Omental fat pad (tissue), 4 donors: Measurements from ENCODE around the gene DACH1. TPM values are rescaled to one million over a fixed set of nuclear protein-coding genes. Genes with fewer than 3 reads are reported as not detected.

Experiments
- ATAC-seq: fragments of 150-250 bp; one replicate; pipeline ENCODE4 v1.9.1; 2016; ENCODE audit warnings: mild to moderate bottlenecking, moderate library complexity; ENCODE audit not compliant: low FRiP score
- DNase-seq: peaks from one replicate; pipeline ENCODE4 v3.0.0-alpha.2; 2019; ENCODE audit warnings: low spot score
- total RNA-seq, 4 donors: library from RNA; depleted of rRNA; stranded (reverse); fragments of >200 nt; gene quantifications; one replicate each; pipeline ENCODE4 v1.1.0, GENCODE V29; 2016
- TF ChIP-seq, protein P1 (sequence below), 3 donors: fragments of 450-650 bp; IDR thresholded peaks; one replicate each; pipeline ENCODE4 v1.5.1; 2016 to 2017; ENCODE audit warnings: antibody characterized with exemption in 3 of 3, mild to moderate bottlenecking in 3 of 3, moderate library complexity in 2 of 3

Gene DACH1
- total RNA-seq, 4 donors from 2014 or later, result 1.1 to 10.4 (median 2.8) TPM

GRCh38 chr13:71624653-71625600 is 242.1 kb downstream of the DACH1 start:
- TF ChIP-seq, protein P1, sequence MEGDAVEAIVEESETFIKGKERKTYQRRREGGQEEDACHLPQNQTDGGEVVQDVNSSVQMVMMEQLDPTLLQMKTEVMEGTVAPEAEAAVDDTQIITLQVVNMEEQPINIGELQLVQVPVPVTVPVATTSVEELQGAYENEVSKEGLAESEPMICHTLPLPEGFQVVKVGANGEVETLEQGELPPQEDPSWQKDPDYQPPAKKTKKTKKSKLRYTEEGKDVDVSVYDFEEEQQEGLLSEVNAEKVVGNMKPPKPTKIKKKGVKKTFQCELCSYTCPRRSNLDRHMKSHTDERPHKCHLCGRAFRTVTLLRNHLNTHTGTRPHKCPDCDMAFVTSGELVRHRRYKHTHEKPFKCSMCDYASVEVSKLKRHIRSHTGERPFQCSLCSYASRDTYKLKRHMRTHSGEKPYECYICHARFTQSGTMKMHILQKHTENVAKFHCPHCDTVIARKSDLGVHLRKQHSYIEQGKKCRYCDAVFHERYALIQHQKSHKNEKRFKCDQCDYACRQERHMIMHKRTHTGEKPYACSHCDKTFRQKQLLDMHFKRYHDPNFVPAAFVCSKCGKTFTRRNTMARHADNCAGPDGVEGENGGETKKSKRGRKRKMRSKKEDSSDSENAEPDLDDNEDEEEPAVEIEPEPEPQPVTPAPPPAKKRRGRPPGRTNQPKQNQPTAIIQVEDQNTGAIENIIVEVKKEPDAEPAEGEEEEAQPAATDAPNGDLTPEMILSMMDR (IDR thresholded peaks at IDR 0.05), result no peak
- no peak for DNase-seq
- ATAC-seq, result no peak

GRCh38 chr13:71621174-71622124 is 245.6 kb downstream of the DACH1 start:
- ATAC-seq (no peak), DNase-seq (no peak)
- TF ChIP-seq, protein P1 (IDR thresholded peaks at IDR 0.05), result no peak

DNA sequence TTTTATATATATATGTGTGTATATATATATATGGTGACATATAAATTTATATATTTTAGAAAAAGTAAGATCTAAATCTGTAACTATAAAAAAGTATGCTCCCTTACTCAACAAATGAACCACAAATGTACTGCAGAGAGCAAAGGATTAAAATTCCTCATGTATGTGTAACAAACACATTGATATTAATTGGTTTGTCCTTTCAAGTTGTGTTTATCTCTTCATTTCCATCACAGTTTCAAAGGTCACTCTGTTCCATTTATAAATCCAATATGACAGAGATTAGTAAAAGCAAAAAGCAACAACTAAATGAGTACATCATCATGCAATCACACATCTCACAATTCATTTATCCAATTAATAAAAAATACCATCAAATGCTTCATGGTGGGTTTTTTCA is 247.9 kb downstream of the DACH1 start:
- DNase-seq (no peak), ATAC-seq (no peak)
- TF ChIP-seq, protein P1 (IDR thresholded peaks at IDR 0.05), result no peak

DNA sequence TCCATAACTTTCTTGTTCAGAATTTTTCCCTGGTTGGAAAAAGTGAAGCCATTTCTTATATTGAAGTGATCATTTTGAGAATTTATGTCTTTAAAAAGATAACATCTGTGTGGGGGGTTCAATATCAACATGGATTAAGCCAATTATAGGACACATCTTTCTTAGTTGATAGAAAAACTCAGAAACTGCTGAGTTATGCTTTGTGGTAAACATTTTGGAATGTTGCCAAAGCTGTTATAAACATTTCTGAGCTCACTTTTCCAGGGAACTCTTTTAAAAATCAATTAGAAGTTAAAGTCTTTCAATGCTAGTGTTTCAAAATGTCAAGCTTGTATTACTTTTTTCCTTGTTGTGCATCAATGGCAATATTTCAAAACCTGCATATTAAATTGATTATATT is 248.8 kb downstream of the DACH1 start:
- ATAC-seq, result no peak
- TF ChIP-seq, protein P1 (IDR thresholded peaks at IDR 0.05), result no peak
- DNase-seq, result no peak

DNA sequence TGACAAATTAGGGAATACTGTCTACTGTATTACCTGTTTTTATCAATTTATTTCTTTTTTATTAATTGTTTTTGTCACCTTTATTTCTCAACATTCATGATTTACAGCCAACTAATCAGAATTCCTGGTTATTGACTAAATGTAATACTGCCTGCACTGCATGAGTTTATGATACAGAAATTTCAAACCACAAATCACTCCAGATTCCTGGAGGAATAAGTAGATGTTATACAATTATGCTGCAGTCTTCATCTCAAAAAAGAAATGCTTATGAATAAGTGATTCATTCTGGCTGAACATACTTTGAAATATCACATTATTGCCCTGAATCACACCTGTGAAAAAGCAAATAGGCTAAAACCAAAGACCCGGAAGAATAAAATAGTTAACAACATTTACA is 249.7 kb downstream of the DACH1 start:
- ATAC-seq (no peak), DNase-seq (no peak)

DNA sequence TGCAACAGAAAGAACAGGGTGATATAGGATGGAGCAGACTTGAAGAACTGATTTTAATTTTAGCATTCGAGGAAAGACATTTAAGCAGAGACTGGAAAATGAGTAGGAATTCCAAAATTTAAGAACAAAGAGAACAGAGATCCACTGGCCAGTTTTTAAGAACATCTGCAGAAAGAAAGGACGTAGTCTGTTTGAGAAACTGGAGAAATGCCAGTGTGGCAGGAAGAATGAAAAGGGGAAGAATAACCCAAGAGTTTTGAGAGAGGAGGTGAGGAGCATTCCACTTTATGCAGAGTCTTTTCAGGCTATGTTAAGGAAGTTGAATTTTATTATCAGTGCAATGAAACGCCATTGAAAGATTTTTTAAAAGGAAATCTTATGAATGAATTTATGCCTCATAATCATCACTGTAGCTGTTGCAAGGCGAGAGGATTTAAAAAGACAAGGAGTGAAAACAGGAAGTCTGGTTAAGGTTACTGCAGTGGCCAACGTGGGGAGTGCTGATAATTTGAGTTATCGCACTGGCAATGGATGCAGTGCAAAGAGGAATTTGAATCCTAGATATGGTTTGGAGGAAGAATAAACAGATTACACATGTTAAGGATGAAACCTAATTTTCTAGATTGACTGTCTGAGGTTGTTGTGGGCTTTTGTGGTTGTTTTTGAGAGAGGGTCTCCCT is 253.8 kb downstream of the DACH1 start:
- DNase-seq, result no peak
- TF ChIP-seq, protein P1 (IDR thresholded peaks at IDR 0.05), result no peak
- ATAC-seq, result no peak

More for the DNA sequence above, 249.7 kb downstream of the DACH1 start:
- TF ChIP-seq, protein P1 (IDR thresholded peaks at IDR 0.05), result no peak
